H1 (cell line): Measurements from ENCODE around the gene LBR. TPM values are rescaled to one million over a fixed set of nuclear protein-coding genes. Genes with fewer than 3 reads are reported as not detected.

Experiments used
- CTCF ChIA-PET: fragments of 300-600 bp; sonication (Branson Sonifier 250); formaldehyde crosslinking; loops from one replicate; lab custom pipeline; 2021; ENCODE audit not compliant: partially characterized antibody; lab: Charles Lee
- POLR2A ChIA-PET: fragments of 300-600 bp; sonication (Branson Sonifier 250); formaldehyde crosslinking; loops from one replicate; lab custom pipeline; 2021; ENCODE audit warnings: inconsistent platforms; ENCODE audit not compliant: partially characterized antibody; lab: Charles Lee
- DNase-seq, 2 experiments: peaks; one replicate each; pipeline versions ENCODE4 v3.0.0 to v3.0.0-alpha.2; 2010 to 2022; ENCODE audit warnings: low spot score in 2 of 2, low read depth in 1 of 2, mixed read lengths in 1 of 2
- FAIRE-seq: peaks from 2 replicates; lab custom pipeline; 2011; peaks lifted over from hg19 to GRCh38; lab: Jason Lieb, UNC
- H2AFZ ChIP-seq: 2 replicates; pipeline ENCODE4 v1.8.1; 2012; ENCODE audit warnings: low read length, inconsistent platforms
- H2AK5ac ChIP-seq: 2 replicates; pipeline ENCODE4 v1.6.1; 2013; ENCODE audit warnings: low read depth, low read length
- H2BK120ac ChIP-seq: replicated peaks from 2 replicates; pipeline ENCODE3; 2013; ENCODE audit warnings: low read depth, low read length, inconsistent platforms
- H2BK12ac ChIP-seq: 2 replicates; pipeline ENCODE4 v1.6.1; 2013; ENCODE audit warnings: low read depth, low read length
- H2BK15ac ChIP-seq: 2 replicates; pipeline ENCODE4 v1.6.1; 2013; ENCODE audit warnings: low read length
- H2BK20ac ChIP-seq: 2 replicates; pipeline ENCODE4 v1.6.1; 2013; ENCODE audit warnings: low read length
- H2BK5ac ChIP-seq: 2 replicates; pipeline ENCODE4 v1.6.1; 2013; ENCODE audit warnings: low read depth, low read length
- H3K14ac ChIP-seq: 2 replicates; pipeline ENCODE4 v1.6.1; 2013; ENCODE audit warnings: inconsistent platforms; ENCODE audit not compliant: insufficient read length
- H3K18ac ChIP-seq: 2 replicates; pipeline ENCODE4 v1.6.1; 2013; ENCODE audit warnings: low read length; ENCODE audit errors: extremely low read depth
- H3K23ac ChIP-seq: 2 replicates; pipeline ENCODE4 v1.6.1; 2013; ENCODE audit warnings: inconsistent platforms; ENCODE audit not compliant: insufficient read length
- H3K23me2 ChIP-seq: 2 replicates; pipeline ENCODE4 v1.6.1; 2013; ENCODE audit warnings: low read depth, low read length
- H3K27ac ChIP-seq: 2 replicates; pipeline ENCODE4 v1.6.1; 2011; ENCODE audit warnings: low read depth, low read length, inconsistent platforms
- H3K27me3 ChIP-seq, 4 experiments: replicated peaks in 1 of 4; 1 replicate in 1 of 4; 2 replicates in 3 of 4; pipeline versions ENCODE4 v1.6.1 to v1.8.1; 2011 to 2013; ENCODE audit warnings: low read length in 3 of 4, mild to moderate bottlenecking in 3 of 4, inconsistent platforms in 2 of 4, mixed read lengths in 2 of 4, moderate library complexity in 1 of 4; ENCODE audit not compliant: control insufficient read depth in 3 of 4, insufficient read depth in 3 of 4; ENCODE audit errors: extremely low read depth in 1 of 4
- H3K36me3 ChIP-seq, 4 experiments: 2 replicates each; pipeline versions ENCODE4 v1.6.1 to v1.8.1; 2011 to 2013; ENCODE audit warnings: mild to moderate bottlenecking in 4 of 4, low read length in 3 of 4, moderate library complexity in 2 of 4, control low read depth in 1 of 4, inconsistent platforms in 1 of 4; ENCODE audit not compliant: insufficient read depth in 4 of 4, control insufficient read depth in 2 of 4
- H3K4ac ChIP-seq: replicated peaks from 2 replicates; pipeline ENCODE3; 2013; ENCODE audit warnings: low read length, low read depth, mixed read lengths, inconsistent platforms; ENCODE audit not compliant: insufficient read length
- H3K4me1 ChIP-seq, 4 experiments: replicated peaks in 1 of 4; 1 replicate in 1 of 4; 2 replicates in 3 of 4; pipeline versions ENCODE4 v1.6.1 to v1.8.1; 2011 to 2013; ENCODE audit warnings: low read length in 3 of 4, inconsistent platforms in 2 of 4, mixed read lengths in 1 of 4; ENCODE audit not compliant: insufficient read depth in 4 of 4, control insufficient read depth in 3 of 4
- H3K4me2 ChIP-seq, 2 experiments: 2 replicates each; pipeline versions ENCODE4 v1.6.1 to v1.8.1; 2011 to 2013; ENCODE audit warnings: low read depth in 2 of 2, low read length in 2 of 2, control low read depth in 1 of 2, inconsistent platforms in 1 of 2, mild to moderate bottlenecking in 1 of 2; ENCODE audit not compliant: insufficient read depth in 1 of 2
- H3K4me3 ChIP-seq, 4 experiments: fragments of 200-600, 300-600 bp in 1 of 4; sonication (generic), shearing (Covaris generic), sonication (Bioruptor Twin) in 1 of 4; 2 replicates each; pipeline versions ENCODE4 v1.5.1 to v1.8.1; 2011 to 2016; ENCODE audit warnings: low read length in 4 of 4, low read depth in 3 of 4, control low read depth in 2 of 4, inconsistent platforms in 2 of 4, mild to moderate bottlenecking in 2 of 4, mixed read lengths in 1 of 4, moderate library complexity in 1 of 4; ENCODE audit not compliant: insufficient read depth in 2 of 4; ENCODE audit errors: extremely low read depth in 1 of 4
- H3K56ac ChIP-seq: replicated peaks from 2 replicates; pipeline ENCODE3; 2013; ENCODE audit warnings: low read depth, mild to moderate bottlenecking, mixed read lengths, low read length, inconsistent platforms; ENCODE audit not compliant: insufficient read length
- H3K79me1 ChIP-seq: 2 replicates; pipeline ENCODE4 v1.6.1; 2013; ENCODE audit warnings: low read depth, low read length, control low read depth
- H3K79me2 ChIP-seq, 2 experiments: 2 replicates each; pipeline versions ENCODE4 v1.6.1 to v1.8.1; 2012 to 2013; ENCODE audit warnings: low read length in 2 of 2, mild to moderate bottlenecking in 2 of 2, inconsistent platforms in 1 of 2; ENCODE audit not compliant: insufficient read depth in 2 of 2, control insufficient read depth in 1 of 2
- H3K9ac ChIP-seq, 4 experiments: replicated peaks in 1 of 4; 1 replicate in 1 of 4; 2 replicates in 3 of 4; pipeline versions ENCODE4 v1.6.1 to v1.8.1; 2011 to 2013; ENCODE audit warnings: low read depth in 3 of 4, low read length in 3 of 4, control low read depth in 2 of 4, mild to moderate bottlenecking in 2 of 4, moderate library complexity in 2 of 4, inconsistent platforms in 1 of 4; ENCODE audit errors: extremely low read depth in 1 of 4
- H3K9me3 ChIP-seq, 2 experiments: 2 replicates each; pipeline versions ENCODE4 v1.6.1 to v1.8.1; 2012 to 2013; ENCODE audit warnings: mild to moderate bottlenecking in 2 of 2, moderate library complexity in 2 of 2, control low read depth in 1 of 2, inconsistent platforms in 1 of 2, low read depth in 1 of 2, low read length in 1 of 2, mixed read lengths in 1 of 2; ENCODE audit not compliant: insufficient read depth in 2 of 2
- H4K20me1 ChIP-seq, 2 experiments: replicated peaks in 1 of 2; 2 replicates each; pipeline versions ENCODE3 to v1.8.1; 2011 to 2013; ENCODE audit warnings: inconsistent platforms in 2 of 2, low read length in 2 of 2, mild to moderate bottlenecking in 1 of 2; ENCODE audit not compliant: insufficient read depth in 2 of 2, control insufficient read depth in 1 of 2
- H4K5ac ChIP-seq: 2 replicates; pipeline ENCODE4 v1.6.1; 2013; ENCODE audit warnings: low read length, low read depth, mixed read lengths, inconsistent platforms; ENCODE audit not compliant: insufficient read length
- H4K8ac ChIP-seq: 2 replicates; pipeline ENCODE4 v1.8.0; 2013; ENCODE audit warnings: mild to moderate bottlenecking, moderate library complexity, low read length, inconsistent platforms; ENCODE audit not compliant: insufficient read depth; ENCODE audit errors: extremely low read depth
- H4K91ac ChIP-seq: replicated peaks from 2 replicates; pipeline ENCODE3; 2013; ENCODE audit warnings: low read length, mixed read lengths, inconsistent platforms; ENCODE audit not compliant: insufficient read length
- CEBPB ChIP-seq: IDR thresholded peaks from 2 replicates; pipeline ENCODE4 v1.6.1; 2012; ENCODE audit warnings: low read depth, low read length
- CTCF ChIP-seq, 3 experiments: IDR thresholded peaks; 1 replicate in 2 of 3; 2 replicates in 1 of 3; pipeline versions ENCODE4 v1.5.1 to v1.6.1; 2011; ENCODE audit warnings: low read length in 3 of 3, mild to moderate bottlenecking in 3 of 3, inconsistent platforms in 2 of 3, low read depth in 1 of 3, moderate library complexity in 1 of 3; ENCODE audit not compliant: insufficient read depth in 1 of 3; ENCODE audit errors: control extremely low read depth in 1 of 3
- NANOG ChIP-seq: IDR thresholded peaks from 2 replicates; pipeline ENCODE4 v1.6.1; 2011; ENCODE audit warnings: low read length, low read depth, mild to moderate bottlenecking, inconsistent platforms; ENCODE audit not compliant: insufficient read depth, poor library complexity, severe bottlenecking
- SP1 ChIP-seq: IDR thresholded peaks from 2 replicates; pipeline ENCODE4 v1.6.1; 2011; ENCODE audit warnings: low read depth, low read length
- TCF12 ChIP-seq: IDR thresholded peaks from 2 replicates; pipeline ENCODE4 v1.6.1; 2011; ENCODE audit warnings: low read depth, mild to moderate bottlenecking, low read length
- YY1 ChIP-seq: IDR thresholded peaks from 2 replicates; pipeline ENCODE4 v1.6.1; 2011; ENCODE audit warnings: low read depth, mild to moderate bottlenecking, low read length
- WGBS, 2 experiments: shearing (Covaris generic) in 1 of 2; methylation state at CpG; one replicate each; pipeline versions ENCODE4 v1.1.6 to v1.1.7; 2013 to 2015; ENCODE audit warnings: low lambda C conversion rate in 2 of 2, mixed read lengths in 2 of 2, inconsistent platforms in 1 of 2, low coverage in 1 of 2, missing lambda C conversion rate in 1 of 2; ENCODE audit not compliant: insufficient replicate concordance in 2 of 2, insufficient coverage in 1 of 2, insufficient read length in 1 of 2; ENCODE audit errors: extremely low coverage in 1 of 2, missing lambda C conversion rate in 1 of 2; 5-methylcytosine and 5-hydroxymethylcytosine counted together
- polyA plus RNA-seq, 7 experiments: library from polyadenylated mRNA; depleted of rRNA in 3 of 7; stranded (reverse) in 5 of 7; unstranded in 2 of 7; fragments of >200 nt in 5 of 7; fragments of 200-250 nt in 2 of 7; gene quantifications; 1 replicate in 5 of 7; 2 replicates in 1 of 7; 4 replicates in 1 of 7; pipeline versions ENCODE4 v1.2.1 to v1.2.3, GENCODE V29; 2011 to 2013; ENCODE audit warnings: missing spikeins in 2 of 7, mixed read lengths in 2 of 7
- total RNA-seq: library from RNA; stranded (reverse); fragmentation: NEBNext Ultra II Directional; extraction: Animal tissue kit (Norgen Biotek cat#: 25700); gene quantifications from 2 replicates; pipeline ENCODE4 v1.2.1, GENCODE V29; 2021

LBR gene
- total and polyA plus RNA-seq, 2 of the 8 experiments (the other 6 are each of a cell fraction or from before 2014, with no cell fraction given): 32.1 to 89.8 TPM

DNA sequence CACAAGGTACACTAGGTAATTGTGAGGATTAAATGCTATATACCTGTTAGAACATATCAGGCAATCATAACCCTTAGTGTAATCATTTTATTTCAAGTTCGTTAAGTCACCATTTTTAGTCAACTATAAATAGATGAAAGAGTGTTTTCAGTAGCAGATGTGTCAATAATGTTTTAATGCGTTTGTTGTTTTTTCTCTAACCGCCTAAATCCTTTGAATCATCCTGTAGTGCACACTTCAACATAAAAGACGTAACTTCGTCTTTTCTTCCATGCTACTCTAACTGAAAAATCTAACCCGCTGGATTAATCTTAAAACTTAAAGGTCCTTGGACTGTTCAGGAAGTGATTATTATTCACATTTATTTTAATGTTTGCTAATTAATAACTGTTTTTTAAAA lies 7.2 kb upstream of the LBR start:
- Histone ChIP-seq H4K5ac (no peak overlapping the region), H3K23me2 (no peaks in the 10 kb centered on the region), H3K4me3 (no peak overlapping the region), H4K20me1 (no peaks in the 10 kb centered on the region), H2BK15ac (no peak overlapping the region), H2BK120ac (no peak overlapping the region), H3K27ac (no peak overlapping the region), H3K4me1 (no peaks in the 10 kb centered on the region; a peak in 1 of 7 replicates), H3K18ac (no peak overlapping the region), H3K4me2 (no peak overlapping the region), H3K79me2 (no peaks in the 10 kb centered on the region), H3K4ac (no peak overlapping the region), H3K9ac (no peak overlapping the region), H2BK20ac (no peak overlapping the region), H4K8ac (no peak overlapping the region), H3K79me1 (no peaks in the 10 kb centered on the region), H2AK5ac (no peak overlapping the region), H3K14ac (no peak overlapping the region), H2AFZ (no peak overlapping the region), H3K27me3 (no peaks in the 10 kb centered on the region), H4K91ac (no peak overlapping the region), H2BK12ac (no peak overlapping the region), H3K36me3 (0 out of 8 replicates have a peak, but pooled peaks cover 0 to 5% (median 0%) of the 10 kb centered on the region in 4 experiments), H2BK5ac (no peak overlapping the region), H3K23ac (no peak overlapping the region), H3K9me3 (peaks cover 0 to 10% of the 10 kb centered on the region in 2 experiments; a peak in 3 of 4 replicates), H3K56ac (no peak overlapping the region)
- ChIA-PET POLR2A (no interaction called here), CTCF (interaction anchor here (0.7 kb wide), 1 partner anchor 137 kb away, joined by 4 read pairs; no protein-coding TSS in a partner anchor)
- FAIRE-seq (no peak), DNase-seq (no peak)
- TF ChIP-seq CTCF (IDR thresholded peaks at IDR 0.05; ENCODE audit: control extremely low read depth in 1 of 3, insufficient read depth in 1 of 3, low read depth in 1 of 3, low read length in 3 of 3): no peak
- no peak for TF ChIP-seq SP1
- TF ChIP-seq CEBPB: no peak
- no peak for TF ChIP-seq TCF12
- TF ChIP-seq YY1: no peak
- TF ChIP-seq NANOG: no peak
- 75% methylated on average over 6 of the region's 6 CpGs; no CpG with 5 or more reads in 1 of the 2 experiments for WGBS, 2 experiments
